Subcutaneous adipose tissue (tissue), 4 donors: ENCODE data around the gene RBMY1J. TPM values are rescaled to one million over a fixed set of nuclear protein-coding genes. Genes with fewer than 3 reads are reported as not detected.
"Not testable (repeated sequence)": the region's sequence is repeated elsewhere in the genome, so short reads cannot be mapped to it uniquely, and the experiment has no call there.

Experiments
- total RNA-seq, 4 donors: library from RNA; depleted of rRNA; stranded (reverse); fragments of >200 nt; gene quantifications; one replicate each; pipeline ENCODE4 v1.1.0, GENCODE V29; 2016
- TF ChIP-seq, protein P1 (sequence below): fragments of 450-650 bp; IDR thresholded peaks from one replicate; pipeline ENCODE4 v1.5.1; 2016; ENCODE audit warnings: low read depth, mild to moderate bottlenecking, control low read depth, antibody characterized with exemption, moderate library complexity

RBMY1J gene
- total RNA-seq = not detected

- TF ChIP-seq, protein P1, sequence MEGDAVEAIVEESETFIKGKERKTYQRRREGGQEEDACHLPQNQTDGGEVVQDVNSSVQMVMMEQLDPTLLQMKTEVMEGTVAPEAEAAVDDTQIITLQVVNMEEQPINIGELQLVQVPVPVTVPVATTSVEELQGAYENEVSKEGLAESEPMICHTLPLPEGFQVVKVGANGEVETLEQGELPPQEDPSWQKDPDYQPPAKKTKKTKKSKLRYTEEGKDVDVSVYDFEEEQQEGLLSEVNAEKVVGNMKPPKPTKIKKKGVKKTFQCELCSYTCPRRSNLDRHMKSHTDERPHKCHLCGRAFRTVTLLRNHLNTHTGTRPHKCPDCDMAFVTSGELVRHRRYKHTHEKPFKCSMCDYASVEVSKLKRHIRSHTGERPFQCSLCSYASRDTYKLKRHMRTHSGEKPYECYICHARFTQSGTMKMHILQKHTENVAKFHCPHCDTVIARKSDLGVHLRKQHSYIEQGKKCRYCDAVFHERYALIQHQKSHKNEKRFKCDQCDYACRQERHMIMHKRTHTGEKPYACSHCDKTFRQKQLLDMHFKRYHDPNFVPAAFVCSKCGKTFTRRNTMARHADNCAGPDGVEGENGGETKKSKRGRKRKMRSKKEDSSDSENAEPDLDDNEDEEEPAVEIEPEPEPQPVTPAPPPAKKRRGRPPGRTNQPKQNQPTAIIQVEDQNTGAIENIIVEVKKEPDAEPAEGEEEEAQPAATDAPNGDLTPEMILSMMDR = not testable (repeated sequence)
These were observed at the start of gene RBMY1J for GRCh38 chrY:22403110-22403509. Gene RBMY1J, plus strand, starts transcription at chrY:22403410. Its CDS starts 2,038 bp downstream, at chrY:22405448.

DNA sequence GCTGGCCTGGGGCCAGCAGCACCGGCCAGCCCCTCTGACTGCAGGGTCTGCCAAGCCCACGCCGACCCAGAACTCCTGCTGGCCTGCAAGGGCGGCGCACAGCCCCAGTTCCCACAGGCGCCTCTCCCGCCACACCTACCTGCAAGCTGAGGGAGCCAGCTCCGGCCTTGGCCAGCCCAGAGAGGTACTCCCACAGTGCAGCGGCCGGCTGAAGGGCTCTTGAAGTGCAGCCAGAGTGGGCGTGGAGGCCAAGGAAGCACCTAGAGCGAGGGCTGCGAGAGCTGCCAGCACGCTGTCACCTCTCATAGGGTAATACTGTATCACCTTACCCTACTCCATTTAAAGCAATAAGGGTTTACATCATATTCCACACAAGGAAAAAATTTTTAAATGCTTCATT, 35.8 kb upstream of the RBMY1J start:
- TF ChIP-seq, protein P1 = no peak

GRCh38 chrY:22370623-22371022, 32.6 kb upstream of the RBMY1J start:
- TF ChIP-seq, protein P1 = no peak

DNA sequence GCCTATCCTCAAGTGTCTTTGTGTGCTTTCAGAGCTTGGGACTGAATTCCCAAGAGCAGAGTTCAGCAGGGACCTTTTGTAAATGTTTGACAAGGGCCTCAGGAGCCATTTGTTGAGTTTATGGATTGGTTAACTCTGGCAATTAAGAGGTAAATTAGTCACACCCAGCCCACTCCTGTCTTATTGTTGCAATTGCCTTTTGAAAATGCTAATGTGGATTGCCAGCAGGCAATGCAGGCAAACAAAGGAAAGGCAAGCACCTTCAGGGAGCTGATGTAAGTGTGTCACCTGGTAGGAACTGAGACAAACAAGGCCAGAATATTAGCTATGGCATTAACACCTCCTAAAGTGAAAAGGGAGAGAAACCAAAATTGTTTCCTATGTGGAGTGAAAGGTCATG, 29.7 kb upstream of the RBMY1J start:
- TF ChIP-seq, protein P1 = no peak

Other genes starting within 250 kb of the RBMY1J start
- gene RBMY1F, start 220.5 kb upstream of the RBMY1J start, total RNA-seq = not detected